GM18498 (cell line): ENCODE results near the gene C3orf20.
A peak's percentile ranks its signal among the peaks of the same experiment; 100 is the strongest.

Source experiments
- ATAC-seq: cut with Tn5 transposase; IDR thresholded peaks from one replicate; pipeline ENCODE4 v1.9.1; 2021; ENCODE audit warnings: mild to moderate bottlenecking, moderate library complexity; ENCODE audit not compliant: unreplicated experiment

C3orf20 gene

GRCh38 chr3:14674841-14675240, at the start of gene C3orf20:
Gene C3orf20, plus strand, starts transcription at chr3:14675141. Its CDS starts 7,573 bp downstream, at chr3:14682714.
- ATAC-seq = no peak

- ATAC-seq = no peak
Observed at GRCh38 chr3:14625443-14625842, 49.5 kb upstream of the C3orf20 start.

GRCh38 chr3:14627815-14628214, 47.1 kb upstream of the C3orf20 start:
- ATAC-seq = no peak

- ATAC-seq = no peak
Observed at GRCh38 chr3:14628406-14628805, 46.5 kb upstream of the C3orf20 start.

- no peak for ATAC-seq
Observed at GRCh38 chr3:14630404-14631100, 44.4 kb upstream of the C3orf20 start.

- no peak for ATAC-seq
Observed at GRCh38 chr3:14631101-14631497, 43.8 kb upstream of the C3orf20 start.

- ATAC-seq = no peak
Observed at GRCh38 chr3:14631687-14632441, 43.1 kb upstream of the C3orf20 start.

- ATAC-seq = no peak
Observed at GRCh38 chr3:14632442-14632930, 42.5 kb upstream of the C3orf20 start.

- ATAC-seq = no peak
Observed at GRCh38 chr3:14633417-14633816, 41.5 kb upstream of the C3orf20 start.

GRCh38 chr3:14633819-14634424, 41.0 kb upstream of the C3orf20 start:
- ATAC-seq = peak; percentile 56

GRCh38 chr3:14634763-14635400, 40.1 kb upstream of the C3orf20 start:
- no peak for ATAC-seq

GRCh38 chr3:14636496-14637087, 38.3 kb upstream of the C3orf20 start:
- ATAC-seq = no peak

GRCh38 chr3:14640157-14640562, 34.8 kb upstream of the C3orf20 start:
- ATAC-seq = no peak

- ATAC-seq = no peak
Observed at GRCh38 chr3:14640734-14641133, 34.2 kb upstream of the C3orf20 start.

- no peak for ATAC-seq
Observed at GRCh38 chr3:14641346-14641745, 33.6 kb upstream of the C3orf20 start.

- no peak for ATAC-seq
Observed at GRCh38 chr3:14645453-14645852, 29.5 kb upstream of the C3orf20 start.

- ATAC-seq = no peak
Observed at GRCh38 chr3:14646131-14646573, 28.8 kb upstream of the C3orf20 start.

- ATAC-seq = no peak
Observed at GRCh38 chr3:14646589-14647413, 28.1 kb upstream of the C3orf20 start.

- no peak for ATAC-seq
Observed at GRCh38 chr3:14647976-14648955, 26.7 kb upstream of the C3orf20 start.
